Neural cell (in vitro differentiated cells): ENCODE results near the gene ZSCAN1. TPM values are rescaled to one million over a fixed set of nuclear protein-coding genes. Genes with fewer than 3 reads are reported as not detected.

Experiments used
- H2AFZ ChIP-seq: fragments of 200-600, 300-800 bp; sonication (generic), shearing (Covaris generic); 2 replicates; pipeline ENCODE4 v1.6.0; 2014; ENCODE audit warnings: low read depth, mild to moderate bottlenecking, antibody characterized with exemption, low read length, moderate library complexity
- H3F3A ChIP-seq: fragments of 200-600 bp; shearing (Covaris generic); 2 replicates; pipeline ENCODE4 v1.6.1; 2016; ENCODE audit warnings: mild to moderate bottlenecking, moderate library complexity, mixed read lengths, antibody characterized with exemption, low read length; ENCODE audit not compliant: insufficient read depth, poor library complexity, severe bottlenecking
- H3K27ac ChIP-seq: fragments of 200-600, 300-800 bp; sonication (generic), shearing (Covaris generic); 2 replicates; pipeline ENCODE4 v1.5.1; 2014; ENCODE audit warnings: mild to moderate bottlenecking, low read length, moderate library complexity
- H3K27me3 ChIP-seq: fragments of 300-800, 200-600 bp; sonication (generic), shearing (Covaris generic); 2 replicates; pipeline ENCODE4 v1.6.0; 2014; ENCODE audit warnings: mild to moderate bottlenecking, low read depth, low read length, moderate library complexity; ENCODE audit not compliant: insufficient read depth
- H3K36me3 ChIP-seq: fragments of 300-800, 200-600 bp; sonication (generic), shearing (Covaris generic); 2 replicates; pipeline ENCODE4 v1.5.1; 2014; ENCODE audit warnings: mild to moderate bottlenecking, antibody characterized with exemption, low read length, moderate library complexity; ENCODE audit not compliant: insufficient read depth
- H3K4me2 ChIP-seq: fragments of 300-800, 200-600 bp; sonication (generic), shearing (Covaris generic); 2 replicates; pipeline ENCODE4 v1.6.0; 2014; ENCODE audit warnings: mild to moderate bottlenecking, low read length
- H3K4me3 ChIP-seq: fragments of 300-800, 200-600 bp; sonication (generic), shearing (Covaris generic); 2 replicates; pipeline ENCODE4 v1.5.1; 2014; ENCODE audit warnings: mild to moderate bottlenecking, low read length, moderate library complexity
- H3K79me2 ChIP-seq: fragments of 200-600 bp; shearing (Covaris generic); replicated peaks from 2 replicates; pipeline ENCODE4 v1.6.0; 2014; ENCODE audit warnings: mild to moderate bottlenecking, low read length, moderate library complexity; ENCODE audit not compliant: insufficient read depth
- H3K9ac ChIP-seq: fragments of 300-800, 200-600 bp; sonication (generic), shearing (Covaris generic); 2 replicates; pipeline ENCODE4 v1.6.1; 2016; ENCODE audit warnings: mild to moderate bottlenecking, low read length, mixed read lengths
- H3K9me2 ChIP-seq: fragments of 200-600 bp; shearing (Covaris generic); 2 replicates; pipeline ENCODE4 v1.6.1; 2016; ENCODE audit warnings: mild to moderate bottlenecking, low read length, mixed read lengths; ENCODE audit not compliant: insufficient read depth
- H3K9me3 ChIP-seq: fragments of 200-600, 300-800 bp; sonication (generic), shearing (Covaris generic); 2 replicates; pipeline ENCODE4 v1.6.1; 2016; ENCODE audit warnings: mild to moderate bottlenecking, mixed run types, low read length, moderate library complexity, mixed read lengths
- H4K20me1 ChIP-seq: fragments of 200-600 bp; shearing (Covaris generic); 2 replicates; pipeline ENCODE4 v1.6.1; 2016; ENCODE audit warnings: mild to moderate bottlenecking, mixed run types; ENCODE audit not compliant: insufficient read depth
- CTCF ChIP-seq: fragments of 450-650 bp; IDR thresholded peaks from 2 replicates; pipeline ENCODE4 v1.5.1; 2014; ENCODE audit warnings: antibody characterized with exemption, mild to moderate bottlenecking, moderate library complexity; ENCODE audit not compliant: poor library complexity, severe bottlenecking
- EP300 ChIP-seq: fragments of 450-650 bp; conservative IDR thresholded peaks from 2 replicates; pipeline ENCODE4 v1.6.1; 2014; ENCODE audit warnings: antibody characterized with exemption, mild to moderate bottlenecking, moderate library complexity; ENCODE audit not compliant: poor library complexity, severe bottlenecking
- EZH2 ChIP-seq: fragments of 200-600, 300-800 bp; shearing (Covaris generic), sonication (generic); IDR thresholded peaks from 2 replicates; pipeline ENCODE4 v1.6.1; 2014; ENCODE audit warnings: antibody characterized with exemption, low read length, borderline replicate concordance, mild to moderate bottlenecking; ENCODE audit not compliant: insufficient read depth, poor library complexity, severe bottlenecking
- MXI1 ChIP-seq: fragments of 450-650 bp; conservative IDR thresholded peaks from 2 replicates; pipeline ENCODE4 v1.6.1; 2014; ENCODE audit warnings: antibody characterized with exemption, mild to moderate bottlenecking; ENCODE audit not compliant: poor library complexity, severe bottlenecking
- POLR2AphosphoS5 ChIP-seq: IDR thresholded peaks from 2 replicates; pipeline ENCODE4 v1.6.1; 2012
- RAD21 ChIP-seq: fragments of 450-650 bp; conservative IDR thresholded peaks from 2 replicates; pipeline ENCODE4 v1.6.1; 2014; ENCODE audit warnings: antibody characterized with exemption, mild to moderate bottlenecking, moderate library complexity
- SMC3 ChIP-seq: fragments of 450-650 bp; conservative IDR thresholded peaks from 2 replicates; pipeline ENCODE4 v1.6.1; 2014; ENCODE audit warnings: antibody characterized with exemption, mild to moderate bottlenecking, moderate library complexity; ENCODE audit not compliant: poor library complexity
- TAF1 ChIP-seq: IDR thresholded peaks from 2 replicates; pipeline ENCODE4 v1.6.1; 2012; ENCODE audit warnings: low read depth
- polyA plus RNA-seq: library from polyadenylated mRNA; depleted of rRNA; stranded (reverse); fragments of >200 nt; gene quantifications from 2 replicates; pipeline ENCODE4 v1.2.3, GENCODE V29; 2014
- TF ChIP-seq, protein P1 (sequence below): IDR thresholded peaks from 2 replicates; pipeline ENCODE4 v1.6.1; 2012; ENCODE audit warnings: borderline replicate concordance

ZSCAN1 gene
- polyA plus RNA-seq, 1 donor from 2014 or later: 6.3 TPM

- Histone ChIP-seq H3K27me3 (no peaks in the 10 kb centered on the region), H3F3A (no peaks in the 10 kb centered on the region), H3K36me3 (peaks cover 48% of the 10 kb centered on the region), H3K4me2 (no peak overlapping the region), H3K79me2 (peaks cover 23% of the 10 kb centered on the region), H3K9ac (no peak overlapping the region), H2AFZ (no peak overlapping the region), H4K20me1 (no peaks in the 10 kb centered on the region), H3K9me3 (peaks cover 40% of the 10 kb centered on the region), H3K4me3 (peak overlapping the region; percentile 97), H3K27ac (no peak overlapping the region), H3K9me2 (no peaks in the 10 kb centered on the region)
- TF ChIP-seq, protein P1, sequence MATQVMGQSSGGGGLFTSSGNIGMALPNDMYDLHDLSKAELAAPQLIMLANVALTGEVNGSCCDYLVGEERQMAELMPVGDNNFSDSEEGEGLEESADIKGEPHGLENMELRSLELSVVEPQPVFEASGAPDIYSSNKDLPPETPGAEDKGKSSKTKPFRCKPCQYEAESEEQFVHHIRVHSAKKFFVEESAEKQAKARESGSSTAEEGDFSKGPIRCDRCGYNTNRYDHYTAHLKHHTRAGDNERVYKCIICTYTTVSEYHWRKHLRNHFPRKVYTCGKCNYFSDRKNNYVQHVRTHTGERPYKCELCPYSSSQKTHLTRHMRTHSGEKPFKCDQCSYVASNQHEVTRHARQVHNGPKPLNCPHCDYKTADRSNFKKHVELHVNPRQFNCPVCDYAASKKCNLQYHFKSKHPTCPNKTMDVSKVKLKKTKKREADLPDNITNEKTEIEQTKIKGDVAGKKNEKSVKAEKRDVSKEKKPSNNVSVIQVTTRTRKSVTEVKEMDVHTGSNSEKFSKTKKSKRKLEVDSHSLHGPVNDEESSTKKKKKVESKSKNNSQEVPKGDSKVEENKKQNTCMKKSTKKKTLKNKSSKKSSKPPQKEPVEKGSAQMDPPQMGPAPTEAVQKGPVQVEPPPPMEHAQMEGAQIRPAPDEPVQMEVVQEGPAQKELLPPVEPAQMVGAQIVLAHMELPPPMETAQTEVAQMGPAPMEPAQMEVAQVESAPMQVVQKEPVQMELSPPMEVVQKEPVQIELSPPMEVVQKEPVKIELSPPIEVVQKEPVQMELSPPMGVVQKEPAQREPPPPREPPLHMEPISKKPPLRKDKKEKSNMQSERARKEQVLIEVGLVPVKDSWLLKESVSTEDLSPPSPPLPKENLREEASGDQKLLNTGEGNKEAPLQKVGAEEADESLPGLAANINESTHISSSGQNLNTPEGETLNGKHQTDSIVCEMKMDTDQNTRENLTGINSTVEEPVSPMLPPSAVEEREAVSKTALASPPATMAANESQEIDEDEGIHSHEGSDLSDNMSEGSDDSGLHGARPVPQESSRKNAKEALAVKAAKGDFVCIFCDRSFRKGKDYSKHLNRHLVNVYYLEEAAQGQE: no peak
- TF ChIP-seq RAD21: no peak
- TF ChIP-seq POLR2AphosphoS5: no peak
- no peak for TF ChIP-seq EZH2
- no peak for TF ChIP-seq MXI1
- no peak for TF ChIP-seq TAF1
Observed at GRCh38 chr19:58000677-58001076, 33.1 kb upstream of the ZSCAN1 start.

GRCh38 chr19:58001895-58002369 lies 31.9 kb upstream of the ZSCAN1 start:
- Histone ChIP-seq H4K20me1 (no peaks in the 10 kb centered on the region), H3K9me2 (no peaks in the 10 kb centered on the region), H3K36me3 (peaks cover 50% of the 10 kb centered on the region), H3K27ac (peak overlapping the region; percentile 95), H3K4me3 (peak overlapping the region; percentile 97), H3F3A (no peaks in the 10 kb centered on the region), H3K27me3 (no peaks in the 10 kb centered on the region), H2AFZ (peak overlapping the region; percentile 95), H3K4me2 (peak overlapping the region; percentile 65), H3K9me3 (peaks cover 34% of the 10 kb centered on the region), H3K79me2 (peaks cover 23% of the 10 kb centered on the region), H3K9ac (peak overlapping the region; percentile 99)
- TF ChIP-seq POLR2AphosphoS5 (peak; percentile 16), RAD21 (no peak)

- peak within 1 kb of the TSS; percentile 95 for H3K27ac ChIP-seq
- H3K4me2 ChIP-seq: peak within 1 kb of the TSS; percentile 65
- peak within 1 kb of the TSS; percentile 95 for H2AFZ ChIP-seq
- no peaks in the 10 kb centered on the region for H4K20me1 ChIP-seq
- H3K9ac ChIP-seq: peak within 1 kb of the TSS; percentile 99
- no peaks in the 10 kb centered on the region for H3F3A ChIP-seq
- no peaks in the 10 kb centered on the region for H3K9me2 ChIP-seq
- peaks cover 23% of the 10 kb centered on the region for H3K79me2 ChIP-seq
- peaks cover 28% of the 10 kb centered on the region for H3K9me3 ChIP-seq
- H3K27me3 ChIP-seq: no peaks in the 10 kb centered on the region
- TF ChIP-seq POLR2AphosphoS5 (peak; percentile 98), TAF1 (peak; percentile 32), EP300 (peak; percentile 57), RAD21 (peak; percentile 26), SMC3 (peak; percentile 45), CTCF (no peak), EZH2 (no peak), MXI1 (peak; percentile 46)
- TF ChIP-seq, protein P1: peak; percentile 71
- H3K36me3 ChIP-seq: peaks cover 50% of the 10 kb centered on the region
- H3K4me3 ChIP-seq: peak within 1 kb of the TSS; percentile 97
Observed at GRCh38 chr19:58002384-58003173, 31.2 kb upstream of the ZSCAN1 start, which contains the start of gene ZNF606. Gene ZNF606 (minus strand): TSS chr19:58002820. CDS start chr19:58001319, 1,501 bp downstream.
